HG03175 (cell line): ENCODE data around the gene ISCA1.

Experiments used
- ATAC-seq: cut with Tn5 transposase; IDR thresholded peaks from one replicate; pipeline ENCODE4 v1.9.1; 2021; ENCODE audit warnings: mild to moderate bottlenecking, moderate library complexity; ENCODE audit not compliant: unreplicated experiment

Gene ISCA1

DNA sequence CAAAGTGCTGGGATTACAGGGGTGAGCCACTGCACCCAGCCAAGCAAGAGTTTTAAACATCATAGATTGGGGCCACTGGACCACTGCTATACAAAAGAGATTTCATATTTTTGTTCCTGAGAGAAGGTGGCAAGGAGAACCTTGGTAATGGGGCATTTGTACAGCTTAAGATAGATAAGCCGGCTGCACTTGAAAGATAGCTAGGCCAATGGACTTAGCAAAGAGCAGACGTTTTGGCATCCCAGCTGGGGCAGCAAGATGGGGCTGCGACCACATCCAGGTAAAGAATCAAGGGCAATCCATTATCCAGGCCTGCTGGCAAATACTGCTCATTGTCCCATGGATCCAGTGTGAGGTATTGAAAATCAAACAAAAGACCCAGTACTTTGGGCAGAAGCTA, 3.9 kb upstream of the ISCA1 start:
- no peak for ATAC-seq

DNA sequence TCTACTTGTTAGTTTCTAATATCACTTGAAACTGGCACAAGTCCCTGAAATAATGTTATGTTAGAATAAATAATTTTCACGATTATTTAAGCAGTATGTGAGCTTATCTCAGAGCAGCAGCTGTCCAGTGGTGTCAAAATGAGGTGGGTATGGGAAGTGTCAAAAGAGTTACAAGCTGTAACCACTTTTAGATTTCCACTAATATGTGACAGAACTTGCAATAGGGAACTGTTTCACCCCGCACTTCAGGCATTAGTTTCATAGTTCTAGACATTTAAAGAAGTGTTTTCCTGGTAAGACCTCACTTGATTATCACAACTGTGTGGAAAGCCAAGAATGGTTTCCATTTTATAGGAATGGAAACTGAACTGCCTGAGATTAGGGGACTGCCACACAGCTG, 2.9 kb upstream of the ISCA1 start:
- ATAC-seq, result no peak

DNA sequence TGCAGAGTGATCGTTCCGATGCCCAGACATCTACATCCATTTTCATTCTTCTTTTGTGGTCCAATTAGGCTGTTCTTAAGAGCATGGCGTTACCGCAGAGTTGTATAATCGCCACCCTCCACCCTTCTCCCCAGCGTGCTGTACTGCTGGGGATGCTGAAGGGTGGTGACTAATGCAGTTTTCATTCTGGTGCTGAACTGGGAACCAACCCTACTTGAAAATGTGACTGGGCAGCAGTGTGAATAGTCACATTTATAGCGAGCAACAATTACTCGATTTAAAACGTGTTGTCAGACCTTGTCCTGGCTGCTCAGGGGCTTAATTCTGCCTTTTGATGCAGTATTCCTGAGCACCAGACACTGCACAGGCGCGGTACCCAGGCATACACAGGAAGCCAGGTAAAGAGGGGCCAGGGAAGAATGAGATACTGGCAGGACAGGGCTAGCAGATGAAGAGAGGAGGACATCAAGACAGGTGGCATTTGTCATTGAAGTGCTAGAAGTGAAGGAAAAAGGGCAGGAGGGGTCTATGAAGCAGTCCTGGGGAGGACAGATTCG, 719 bp upstream of the ISCA1 start:
- no peak for ATAC-seq

DNA sequence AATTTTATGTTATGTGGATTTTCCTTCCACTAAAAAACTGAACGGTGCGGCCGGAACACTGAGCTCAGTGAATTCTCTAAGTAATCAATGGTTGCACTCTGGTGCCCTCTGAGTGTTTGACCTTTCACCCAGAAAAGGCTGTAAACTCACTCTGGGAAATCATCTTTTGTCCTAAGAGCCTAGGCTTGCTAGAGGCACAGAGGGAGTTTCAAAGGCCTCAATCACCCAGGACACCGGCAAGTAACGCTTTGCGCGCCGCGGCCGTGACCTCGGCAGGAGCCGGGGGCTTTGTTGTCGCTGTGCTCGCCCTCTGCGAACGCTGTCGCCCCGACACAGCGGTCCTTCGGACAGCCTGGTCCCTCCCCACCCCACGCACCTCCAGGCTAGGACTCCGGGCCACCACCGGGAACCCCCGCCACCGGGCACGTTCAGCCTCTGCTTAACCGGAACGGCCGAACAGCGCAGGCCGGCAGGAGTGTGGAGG, 703 bp downstream of the ISCA1 start:
- peak; percentile 37 for ATAC-seq

DNA sequence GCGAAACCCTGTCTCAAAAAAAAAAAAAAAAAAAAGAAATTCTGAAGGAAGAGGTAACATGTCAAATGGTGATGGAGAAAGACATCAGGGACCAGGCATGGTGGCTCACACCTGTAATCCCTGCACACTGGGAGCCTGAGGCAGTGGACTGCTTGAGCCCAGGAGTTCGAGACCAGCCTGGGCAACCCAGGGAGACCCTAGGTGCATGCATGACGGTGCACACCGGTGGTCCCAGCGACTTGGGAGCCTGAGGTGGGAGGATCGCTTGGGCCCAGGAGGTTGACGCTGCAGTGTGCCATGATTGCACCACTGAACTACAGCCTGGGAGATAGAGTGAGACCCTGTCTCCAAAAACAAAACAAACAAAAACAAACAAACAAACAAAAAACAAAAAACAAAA, 1.8 kb downstream of the ISCA1 start:
- no peak for ATAC-seq

DNA sequence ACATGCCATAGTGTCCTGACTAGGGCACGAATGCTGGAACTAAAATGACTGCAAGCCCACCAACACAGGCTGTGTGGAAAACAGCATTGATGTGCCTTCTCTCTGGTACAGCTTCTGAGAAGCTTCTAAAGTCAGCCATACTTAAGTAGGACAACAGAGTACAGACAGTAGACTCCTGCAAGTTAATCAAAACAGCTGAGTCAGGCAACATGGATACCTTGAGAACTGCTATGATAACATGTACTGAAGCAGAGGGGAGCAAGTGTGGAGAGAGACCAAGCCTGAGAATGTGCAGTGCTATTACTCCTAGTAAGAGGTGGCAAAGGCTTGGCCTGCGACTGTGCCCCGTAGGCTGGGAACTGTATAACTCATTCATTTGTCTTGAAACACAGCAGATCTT, 2.5 kb downstream of the ISCA1 start:
- ATAC-seq, result no peak

DNA sequence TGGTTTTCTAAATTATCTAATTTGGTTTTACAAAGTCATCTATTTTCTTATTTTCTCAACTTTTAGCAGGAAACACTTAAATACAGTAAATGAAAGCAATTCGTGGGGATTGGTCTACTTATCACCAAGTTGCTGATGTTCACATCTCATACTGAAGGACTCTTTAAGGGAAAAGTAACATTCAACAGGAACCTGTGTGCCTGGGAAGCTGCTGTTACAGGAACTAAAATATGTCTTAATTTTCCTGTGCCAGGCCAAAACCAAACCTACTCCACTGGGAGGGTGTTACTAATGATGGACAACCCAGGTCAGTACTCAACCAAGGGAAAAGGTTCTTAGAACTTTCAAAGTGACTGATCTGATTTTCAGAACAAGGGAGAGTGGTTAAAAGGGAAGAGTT, 5.3 kb downstream of the ISCA1 start:
- ATAC-seq, result no peak

DNA sequence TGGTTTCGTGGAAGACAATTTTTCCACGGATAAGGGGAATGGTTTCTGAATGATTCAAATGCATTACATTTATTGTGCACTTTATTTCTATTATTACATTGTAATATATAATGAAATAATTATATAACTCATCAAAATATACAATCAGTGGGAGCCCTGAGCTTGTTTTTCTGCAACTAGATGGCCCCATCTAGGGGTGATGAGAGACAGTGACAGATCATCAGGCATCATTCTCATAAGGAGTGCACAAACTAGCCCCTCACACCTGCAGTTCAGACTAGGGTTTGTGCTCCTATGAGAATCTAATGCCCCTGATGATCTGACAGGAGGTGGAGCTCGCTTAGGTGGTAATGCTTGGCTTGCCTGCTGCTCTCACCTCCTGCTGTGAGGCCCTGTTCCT, 6.4 kb downstream of the ISCA1 start:
- ATAC-seq, result no peak

DNA sequence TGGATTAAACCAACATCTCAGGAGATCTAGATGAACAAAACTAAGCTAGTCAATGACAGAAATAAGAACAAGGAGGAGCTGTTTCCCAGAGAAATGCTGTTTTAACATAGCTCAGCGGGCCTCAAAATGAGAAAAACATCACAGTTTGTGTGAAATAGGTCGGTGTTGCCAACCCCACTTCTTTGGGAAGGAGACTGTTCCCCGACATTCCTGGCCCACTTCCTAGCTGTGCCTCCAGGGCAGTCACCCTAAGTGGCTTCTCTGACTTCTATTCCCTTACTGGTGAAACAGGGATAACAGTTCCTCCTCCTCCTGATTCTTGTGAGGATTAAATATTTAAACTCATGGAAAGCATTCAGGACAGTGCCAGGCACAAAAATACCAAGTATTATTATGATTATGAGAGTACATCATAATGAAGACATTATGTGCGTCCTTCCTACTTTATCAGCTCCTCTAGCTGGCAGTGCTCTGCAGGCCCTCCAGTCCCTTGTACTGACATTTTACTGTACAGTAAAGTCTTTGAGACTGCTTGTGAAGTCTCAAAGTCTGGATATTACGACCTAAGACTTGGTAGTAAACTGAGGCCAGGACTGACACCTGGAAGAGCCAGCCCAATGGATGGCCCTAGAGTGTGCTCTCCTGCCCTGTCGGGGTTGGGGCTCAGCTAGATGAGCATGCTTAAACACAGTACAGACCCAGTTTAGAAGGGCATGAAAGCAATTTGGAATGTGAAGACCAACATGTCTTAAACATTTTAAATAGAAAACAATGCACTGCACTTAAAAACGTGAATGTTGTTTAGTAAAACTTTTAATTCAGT, 7.3 kb downstream of the ISCA1 start:
- ATAC-seq, result no peak

DNA sequence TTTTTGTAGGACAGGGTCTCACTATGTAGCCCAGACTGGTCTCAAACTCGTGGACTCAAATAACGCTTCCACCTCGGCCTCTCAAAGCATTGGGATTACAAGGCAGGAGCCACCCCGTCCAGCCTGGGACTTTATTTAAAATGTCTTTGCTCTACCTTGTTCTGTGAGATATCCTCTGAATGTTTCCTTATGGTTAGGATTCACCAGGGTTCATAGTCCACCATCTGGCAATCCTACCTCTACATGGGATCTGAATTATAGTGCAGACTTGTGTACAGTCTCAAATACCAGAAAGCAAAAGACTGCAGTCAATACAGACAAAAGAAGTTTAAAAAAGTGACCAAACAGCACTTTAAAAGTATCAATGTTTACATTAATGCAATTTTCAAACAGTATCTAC, 10.1 kb downstream of the ISCA1 start:
- no peak for ATAC-seq

DNA sequence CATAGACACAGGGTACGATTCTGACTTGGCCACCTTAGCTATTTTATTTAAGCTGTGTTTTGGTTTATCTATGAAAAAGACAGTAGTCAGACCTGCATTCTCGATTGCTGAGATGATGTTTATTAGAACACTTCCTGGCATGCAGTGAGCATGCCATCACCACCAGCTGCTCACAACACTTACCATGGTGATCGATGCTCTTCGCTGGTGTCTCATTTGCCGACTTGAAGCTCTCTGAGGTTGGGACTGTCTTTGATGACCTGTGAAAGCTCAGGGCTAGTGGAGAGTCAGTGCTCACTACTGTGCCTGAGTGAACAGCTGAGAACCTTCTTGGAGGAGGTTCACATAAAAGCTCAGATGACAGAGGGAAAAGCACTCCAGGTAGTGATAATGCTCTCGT, 18.5 kb downstream of the ISCA1 start:
- ATAC-seq, result no peak

DNA sequence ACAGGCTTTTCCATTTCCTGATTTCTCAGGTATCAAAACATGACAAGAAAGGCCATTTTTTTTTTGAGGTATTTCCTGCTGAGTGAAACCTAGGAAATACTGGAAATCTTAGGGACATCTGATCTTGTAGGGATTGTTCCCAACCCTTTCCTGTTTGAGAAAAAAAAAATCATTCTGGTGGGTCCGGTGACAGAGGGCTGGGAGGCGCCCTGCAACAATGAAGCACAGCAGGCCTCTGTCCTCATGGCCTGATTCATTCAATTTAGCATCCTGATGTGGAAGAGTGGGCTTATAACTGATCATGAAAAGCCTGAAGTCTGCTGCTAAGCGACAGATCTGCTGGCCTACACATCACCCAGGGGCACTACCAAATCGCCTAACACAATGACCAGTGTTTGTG, 19.8 kb downstream of the ISCA1 start:
- no peak for ATAC-seq

DNA sequence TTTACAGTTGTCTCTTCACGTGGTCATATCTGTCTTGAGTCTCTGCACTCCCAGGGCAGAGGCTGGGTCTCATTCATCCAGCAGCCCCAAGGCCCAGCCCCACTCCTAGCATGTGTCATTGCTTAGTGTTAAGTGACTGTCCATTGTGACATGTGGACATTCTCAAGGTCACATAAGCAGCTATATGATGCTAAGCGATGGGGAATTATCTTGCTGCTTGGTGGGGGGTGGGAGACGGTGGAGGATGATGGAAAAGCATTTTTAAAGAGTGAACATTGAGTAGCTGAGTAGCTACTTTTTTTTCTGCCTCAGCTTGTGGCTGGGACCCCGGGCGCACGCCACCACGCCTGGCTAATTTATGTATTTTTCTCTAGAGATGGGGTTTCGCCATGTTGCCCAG, 22.8 kb downstream of the ISCA1 start, which contains the start of gene C9orf153:
TSS of gene C9orf153 (minus strand) at position 101 of the 400 bp plus-strand sequence. CDS start 30,054 bp downstream, outside the sequence.
- no peak for ATAC-seq

DNA sequence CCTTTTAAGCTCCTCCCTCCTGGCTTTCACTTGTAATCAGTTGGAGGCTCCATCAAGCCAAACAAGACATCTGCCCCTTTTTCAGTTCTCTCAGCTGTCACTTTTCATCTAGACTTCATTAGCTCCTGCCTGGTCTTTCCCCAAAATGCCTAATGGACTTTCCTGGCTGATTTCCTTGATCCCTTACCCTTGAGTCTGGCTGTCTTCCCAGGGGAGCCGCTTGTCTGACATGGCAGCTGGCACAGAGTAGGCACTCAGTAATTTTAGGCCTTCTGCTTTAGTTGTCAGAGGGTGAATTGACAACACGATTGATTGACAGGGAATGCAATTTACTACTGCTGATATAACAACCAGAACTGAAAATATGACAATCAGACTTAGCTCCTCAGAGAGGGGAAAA, 24.9 kb downstream of the ISCA1 start:
- no peak for ATAC-seq

DNA sequence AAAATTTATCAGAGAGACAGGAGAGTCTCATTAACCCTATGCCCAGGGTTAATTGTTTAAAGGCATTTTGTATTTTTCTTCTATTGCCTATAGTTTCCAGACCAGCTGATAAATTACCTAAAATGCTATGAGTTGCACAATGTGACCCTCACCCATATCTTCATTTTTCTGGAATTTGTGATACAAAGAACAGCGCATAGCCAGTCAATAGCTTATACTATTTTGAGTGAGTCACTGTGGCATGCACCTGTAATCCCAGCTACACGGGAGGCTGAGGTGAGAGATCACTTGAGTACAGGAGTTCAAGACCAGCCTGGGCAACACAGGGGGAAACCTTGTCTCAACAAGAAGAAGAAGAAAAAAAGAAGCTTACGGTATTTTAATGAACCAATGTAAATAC, 25.7 kb downstream of the ISCA1 start:
- no peak for ATAC-seq

DNA sequence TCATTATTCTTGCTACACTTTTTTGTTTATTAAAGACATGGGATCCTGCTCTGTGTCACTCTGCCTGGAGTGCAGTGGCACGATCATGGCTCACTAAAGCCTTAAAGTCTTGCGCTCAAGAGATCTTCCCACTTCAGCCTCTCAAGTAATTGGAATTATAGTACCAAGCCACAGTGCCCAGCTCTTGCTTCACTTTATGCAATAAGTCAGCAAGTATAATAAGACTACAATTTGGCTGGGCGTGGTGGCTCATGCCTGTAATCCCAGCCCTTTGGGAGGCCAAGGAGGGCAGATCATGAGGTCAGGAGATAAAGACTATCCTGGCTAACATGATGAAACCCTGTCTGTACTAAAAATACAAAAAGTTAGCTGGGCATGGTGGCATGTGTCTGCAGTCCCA, 28.8 kb downstream of the ISCA1 start:
- no peak for ATAC-seq

DNA sequence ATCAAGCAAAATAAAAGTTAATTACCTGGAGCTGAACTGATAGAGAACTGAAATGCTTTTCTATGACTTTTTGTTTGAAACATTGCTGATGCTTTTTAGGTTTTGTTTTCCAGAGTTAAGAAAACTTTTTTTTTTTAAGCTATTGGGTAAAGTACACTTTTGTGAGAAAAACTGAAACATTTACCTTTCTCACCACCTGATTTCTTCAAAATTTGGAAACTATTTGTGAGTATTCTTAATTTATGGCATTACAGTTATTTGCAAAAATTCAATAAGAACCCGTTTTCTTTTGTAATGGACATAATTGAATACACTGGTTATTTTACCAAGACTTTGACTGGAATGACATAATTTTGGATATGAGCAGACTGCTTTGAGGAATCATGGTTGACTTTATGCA, 29.5 kb downstream of the ISCA1 start:
- no peak for ATAC-seq

DNA sequence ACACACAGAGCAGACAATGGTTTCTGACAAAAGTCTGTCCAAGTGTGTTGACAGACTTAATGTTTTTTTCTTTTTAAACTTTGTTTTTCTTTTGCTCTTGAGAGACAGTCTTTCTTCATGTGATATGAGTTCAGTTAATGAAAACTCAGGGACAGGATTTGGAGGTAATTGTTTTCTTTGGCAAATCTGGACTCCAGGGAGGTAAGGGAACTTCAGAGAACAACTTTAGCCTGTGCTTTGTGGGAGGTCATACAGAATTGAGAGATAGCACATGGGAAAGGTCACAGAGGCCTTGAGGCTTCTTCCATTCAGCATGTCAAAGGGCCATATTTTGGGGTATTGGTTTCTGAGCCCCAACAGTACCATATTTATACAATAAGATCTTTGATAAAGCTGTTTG, 32.2 kb downstream of the ISCA1 start:
- ATAC-seq, result no peak

DNA sequence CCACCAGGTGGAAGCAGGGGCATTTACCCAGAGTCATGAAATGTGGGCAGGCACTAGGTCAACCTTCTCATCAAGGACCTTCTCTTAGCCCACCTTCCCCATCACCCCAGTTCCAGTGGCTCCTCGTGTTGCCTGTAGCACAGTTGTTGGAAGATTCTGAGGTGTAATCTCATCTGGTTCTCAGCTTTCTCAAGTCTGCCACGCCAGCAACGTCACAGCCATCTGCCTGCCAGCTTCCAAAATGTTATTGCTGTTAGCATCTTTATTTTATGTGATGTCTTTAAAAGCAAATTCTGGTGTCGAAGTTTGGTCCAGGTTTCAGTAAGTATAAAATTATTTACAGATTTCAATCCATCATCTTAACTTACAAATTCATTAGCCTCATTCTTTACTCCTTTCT, 33.6 kb downstream of the ISCA1 start:
- no peak for ATAC-seq

DNA sequence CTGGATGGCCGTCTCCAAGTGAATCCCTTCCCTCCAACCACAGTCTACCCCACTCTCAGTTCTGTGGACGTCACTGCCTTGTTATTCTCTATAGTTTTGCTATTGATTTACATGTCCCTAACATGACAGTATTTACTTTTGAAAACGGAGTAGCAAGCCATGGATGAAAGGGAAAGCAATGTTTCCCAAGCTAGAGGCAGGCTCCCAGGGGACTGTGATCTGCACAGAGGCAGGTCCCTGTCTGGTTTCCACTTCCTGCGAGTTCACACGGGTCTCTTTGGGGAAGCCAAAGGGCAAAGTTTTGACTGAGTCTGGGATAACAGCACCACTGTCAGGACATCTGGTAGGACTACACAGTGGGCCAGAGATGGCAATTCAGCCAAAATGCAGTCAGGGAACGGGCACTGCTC, 35.6 kb downstream of the ISCA1 start:
- peak; percentile 91 for ATAC-seq

DNA sequence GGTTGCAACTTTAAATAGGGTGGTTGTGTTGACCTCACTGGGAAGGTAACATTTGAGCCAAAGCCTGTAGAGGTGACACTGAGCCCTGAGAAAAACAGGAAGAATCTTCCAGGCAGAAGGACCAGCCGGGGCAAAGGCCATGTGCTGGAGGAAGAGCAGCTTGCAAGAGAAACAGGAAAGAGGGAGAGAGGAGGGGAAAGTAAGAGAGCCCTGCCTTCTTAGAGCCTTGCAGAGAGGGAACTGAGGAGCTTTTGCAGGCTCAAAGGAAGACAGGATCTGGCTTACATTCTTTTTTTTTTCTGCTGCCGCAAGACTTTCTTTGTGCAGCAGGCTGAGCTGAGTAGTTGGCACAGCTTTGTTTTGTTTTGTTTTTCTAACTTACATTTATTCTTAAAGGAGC, 40.3 kb downstream of the ISCA1 start:
- ATAC-seq, result no peak

DNA sequence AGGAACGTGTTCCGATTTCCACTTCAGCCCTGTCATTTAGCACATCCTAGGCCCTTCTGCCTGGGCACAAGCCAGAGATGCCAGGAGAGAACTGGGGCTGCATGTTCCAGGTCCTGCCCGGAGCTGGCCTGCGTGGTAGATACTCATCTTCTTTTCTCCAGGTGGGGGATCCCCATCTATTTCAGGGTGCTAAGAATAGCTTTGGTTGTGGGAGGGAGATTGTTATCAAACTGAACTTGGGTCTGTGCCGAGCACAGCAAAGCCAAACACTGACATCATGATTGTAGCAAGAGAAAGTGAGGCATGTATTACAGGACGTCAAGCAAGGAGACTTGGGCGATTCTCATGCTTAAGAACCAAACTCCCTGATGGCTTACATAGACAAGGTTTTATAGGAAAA, 41.1 kb downstream of the ISCA1 start:
- ATAC-seq, result no peak
